ENCODE measurements around the gene TTLL1.
"Not testable (repeated sequence)": the region's sequence is repeated elsewhere in the genome, so short reads cannot be mapped to it uniquely, and the experiment has no call there.

The TTLL1 gene

DNA sequence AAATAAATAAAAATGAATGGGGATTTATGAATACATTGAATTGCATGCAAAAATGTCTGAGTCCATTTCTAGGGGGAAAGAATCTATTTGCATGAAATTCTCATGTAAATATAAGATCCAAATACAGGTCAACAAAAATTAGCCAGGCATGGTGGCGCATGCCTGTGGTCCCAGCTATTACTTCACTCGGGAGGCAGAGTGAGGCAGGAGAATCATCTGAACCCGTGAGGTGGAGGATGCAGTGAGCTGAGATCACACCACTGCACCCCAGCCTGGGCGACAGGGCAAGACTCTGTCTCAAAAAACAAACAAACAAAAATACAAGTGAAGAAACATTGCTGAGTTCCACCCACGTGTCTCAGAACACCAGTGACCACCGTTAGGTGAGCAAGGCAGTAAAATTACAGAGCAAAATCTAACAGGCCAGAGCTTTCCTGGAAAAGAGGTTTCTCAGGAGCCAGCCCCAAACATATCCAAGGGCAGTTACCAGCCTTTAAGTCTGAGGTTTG, 91.6 kb downstream of the TTLL1 start:
- no peak for DNase-seq (ENCODE audit: extremely low read depth, insufficient read length)
- no peaks in the 10 kb centered on the region for H3K27me3 ChIP-seq (replicated peaks; ENCODE audit: control insufficient read depth, insufficient read depth, low read length)
- H3K36me3 ChIP-seq (ENCODE audit: control insufficient read depth, insufficient read depth, low read length) = no peaks in the 10 kb centered on the region
- H3K4me3 ChIP-seq (replicated peaks; ENCODE audit: low read depth, low read length) = peak overlapping the region; percentile 13; the same call in 1 of the 2 replicates
- TF ChIP-seq CTCF (IDR thresholded peaks at IDR 0.05; ENCODE audit: insufficient read depth, low read length, poor library complexity, severe bottlenecking) = no peak

GRCh38 chr22:42996646-42997365, 92.4 kb downstream of the TTLL1 start:
- DNase-seq (ENCODE audit: extremely low read depth, insufficient read length) = no peak
- no peaks in the 10 kb centered on the region for H3K27me3 ChIP-seq (replicated peaks; ENCODE audit: control insufficient read depth, insufficient read depth, low read length)

DNA sequence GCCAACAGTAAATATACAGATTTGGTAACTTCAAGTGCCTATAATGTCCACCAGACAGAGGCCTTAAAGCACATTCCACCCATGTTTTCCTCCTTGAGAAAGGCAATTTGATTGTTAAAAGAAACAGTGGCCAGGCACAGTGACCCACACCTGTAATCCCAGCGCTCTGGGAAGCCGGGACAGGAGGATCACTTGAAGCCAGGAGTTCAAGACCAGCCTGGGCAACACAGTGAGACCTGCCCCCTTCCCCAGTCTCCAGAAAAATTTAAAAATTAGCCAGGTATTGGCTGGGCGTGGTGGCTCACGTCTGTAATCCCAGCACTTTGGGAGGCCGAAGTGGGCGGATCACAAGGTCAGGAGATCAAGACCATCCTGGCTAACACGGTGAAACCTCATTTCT, 93.5 kb downstream of the TTLL1 start:
- H3K36me3 ChIP-seq (ENCODE audit: control insufficient read depth, insufficient read depth, low read length); H3K4me3 ChIP-seq (replicated peaks; ENCODE audit: low read depth, low read length): not testable (repeated sequence)

More at GRCh38 chr22:42996646-42997365, 92.4 kb downstream of the TTLL1 start:
- TF ChIP-seq CTCF (IDR thresholded peaks at IDR 0.05; ENCODE audit: insufficient read depth, low read length, poor library complexity, severe bottlenecking) = no peak
- 0 out of 2 replicates have a peak, but pooled peaks cover 2% of the 10 kb centered on the region for H3K36me3 ChIP-seq (ENCODE audit: control insufficient read depth, insufficient read depth, low read length)
- no peak overlapping the region for H3K4me3 ChIP-seq (replicated peaks; ENCODE audit: low read depth, low read length)

DNA sequence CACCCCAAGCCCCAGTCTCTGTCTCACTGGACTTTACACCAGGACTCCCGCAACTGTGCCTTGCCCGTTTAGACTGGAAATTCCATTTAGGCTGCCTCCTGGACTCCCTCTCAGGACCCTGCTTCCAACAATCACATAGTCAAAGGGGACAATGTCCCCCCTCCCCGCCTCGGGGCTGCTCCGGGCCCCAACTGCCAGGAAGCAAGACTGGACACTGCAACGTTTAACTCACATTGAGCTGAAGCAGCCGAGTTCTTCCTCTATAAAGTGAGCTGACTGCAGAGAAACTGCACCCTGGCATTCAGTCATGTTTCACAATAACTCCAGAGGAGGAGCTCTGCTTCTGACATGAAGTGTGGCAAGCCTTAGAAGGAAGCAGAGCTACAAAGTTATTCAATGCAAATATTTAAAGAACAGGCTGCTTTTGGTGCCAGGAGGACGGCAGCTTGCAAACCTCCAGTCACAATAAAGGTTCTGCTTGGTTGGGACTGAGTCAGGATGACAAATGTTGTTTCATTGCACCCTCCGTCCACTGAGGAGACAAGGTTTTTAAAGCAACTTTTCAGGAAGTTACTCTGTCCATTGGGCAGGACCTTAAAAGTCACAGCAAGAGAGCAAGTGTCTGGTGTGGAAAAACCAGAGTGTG, 94.2 kb downstream of the TTLL1 start:
- DNase-seq (ENCODE audit: extremely low read depth, insufficient read length) = peak; percentile 34
- no peak for TF ChIP-seq CTCF (IDR thresholded peaks at IDR 0.05; ENCODE audit: insufficient read depth, low read length, poor library complexity, severe bottlenecking)
- Histone ChIP-seq H3K36me3 (ENCODE audit: control insufficient read depth, insufficient read depth, low read length) (0 out of 2 replicates have a peak, but pooled peaks cover 2% of the 10 kb centered on the region), H3K27me3 (replicated peaks; ENCODE audit: control insufficient read depth, insufficient read depth, low read length) (no peaks in the 10 kb centered on the region), H3K4me3 (replicated peaks; ENCODE audit: low read depth, low read length) (no peak overlapping the region)

More for the DNA sequence above, 93.5 kb downstream of the TTLL1 start:
- DNase-seq (ENCODE audit: extremely low read depth, insufficient read length); H3K27me3 ChIP-seq (replicated peaks; ENCODE audit: control insufficient read depth, insufficient read depth, low read length): not testable (repeated sequence)

- no peak for DNase-seq (ENCODE audit: extremely low read depth, insufficient read length)
- H3K36me3 ChIP-seq (ENCODE audit: control insufficient read depth, insufficient read depth, low read length) = 0 out of 2 replicates have a peak, but pooled peaks cover 2% of the 10 kb centered on the region
- TF ChIP-seq CTCF (IDR thresholded peaks at IDR 0.05; ENCODE audit: insufficient read depth, low read length, poor library complexity, severe bottlenecking) = no peak
- no peak overlapping the region for H3K4me3 ChIP-seq (replicated peaks; ENCODE audit: low read depth, low read length)
- H3K27me3 ChIP-seq (replicated peaks; ENCODE audit: control insufficient read depth, insufficient read depth, low read length) = no peaks in the 10 kb centered on the region
Observed at GRCh38 chr22:42994276-42994916, 94.8 kb downstream of the TTLL1 start.
